HL-60 (cell line): ENCODE results near the gene IPCEF1.

ENCODE experiments used
- DNase-seq, 2 experiments: peaks; one replicate each; pipeline ENCODE4 v3.0.0-alpha.2; 2010 to 2020; ENCODE audit warnings: low read depth in 1 of 2, low spot score in 1 of 2
- H3K27ac ChIP-seq: fragments of 250-450 bp; sonication (Bioruptor Pico); replicated peaks from 2 replicates; pipeline ENCODE4 v1.5.1; 2020; ENCODE audit warnings: mild to moderate bottlenecking, moderate library complexity
- H3K27me3 ChIP-seq: fragments of 250-450 bp; sonication (Bioruptor Pico); 2 replicates; pipeline ENCODE4 v1.5.1; 2021; ENCODE audit warnings: mild to moderate bottlenecking, moderate library complexity; ENCODE audit not compliant: insufficient read depth, poor library complexity, severe bottlenecking
- H3K4me3 ChIP-seq: replicated peaks from 2 replicates; pipeline ENCODE4 v1.5.1; 2011; ENCODE audit warnings: mild to moderate bottlenecking, control low read depth, low read length; ENCODE audit not compliant: insufficient read depth
- GABPA ChIP-seq: IDR thresholded peaks from 2 replicates; pipeline ENCODE4 v1.6.1; 2012; ENCODE audit warnings: low read depth
- POLR2AphosphoS5 ChIP-seq: IDR thresholded peaks from 2 replicates; pipeline ENCODE4 v1.6.1; 2012; ENCODE audit warnings: low read depth
- SPI1 ChIP-seq: IDR thresholded peaks from 2 replicates; pipeline ENCODE4 v1.6.1; 2012; ENCODE audit warnings: low read depth, mild to moderate bottlenecking, borderline replicate concordance
- TF ChIP-seq, protein P1 (sequence below): IDR thresholded peaks from 2 replicates; pipeline ENCODE4 v1.6.1; 2012; ENCODE audit warnings: low read depth; ENCODE audit not compliant: insufficient replicate concordance
- TF ChIP-seq, protein P2 (sequence below): IDR thresholded peaks from one replicate; pipeline ENCODE4 v1.5.1; 2011; ENCODE audit warnings: low read length, control low read depth, inconsistent platforms; ENCODE audit not compliant: insufficient read depth

IPCEF1 gene

GRCh38 chr6:154209555-154209954 is 147.0 kb downstream of the IPCEF1 start:
- TF ChIP-seq, protein P1, sequence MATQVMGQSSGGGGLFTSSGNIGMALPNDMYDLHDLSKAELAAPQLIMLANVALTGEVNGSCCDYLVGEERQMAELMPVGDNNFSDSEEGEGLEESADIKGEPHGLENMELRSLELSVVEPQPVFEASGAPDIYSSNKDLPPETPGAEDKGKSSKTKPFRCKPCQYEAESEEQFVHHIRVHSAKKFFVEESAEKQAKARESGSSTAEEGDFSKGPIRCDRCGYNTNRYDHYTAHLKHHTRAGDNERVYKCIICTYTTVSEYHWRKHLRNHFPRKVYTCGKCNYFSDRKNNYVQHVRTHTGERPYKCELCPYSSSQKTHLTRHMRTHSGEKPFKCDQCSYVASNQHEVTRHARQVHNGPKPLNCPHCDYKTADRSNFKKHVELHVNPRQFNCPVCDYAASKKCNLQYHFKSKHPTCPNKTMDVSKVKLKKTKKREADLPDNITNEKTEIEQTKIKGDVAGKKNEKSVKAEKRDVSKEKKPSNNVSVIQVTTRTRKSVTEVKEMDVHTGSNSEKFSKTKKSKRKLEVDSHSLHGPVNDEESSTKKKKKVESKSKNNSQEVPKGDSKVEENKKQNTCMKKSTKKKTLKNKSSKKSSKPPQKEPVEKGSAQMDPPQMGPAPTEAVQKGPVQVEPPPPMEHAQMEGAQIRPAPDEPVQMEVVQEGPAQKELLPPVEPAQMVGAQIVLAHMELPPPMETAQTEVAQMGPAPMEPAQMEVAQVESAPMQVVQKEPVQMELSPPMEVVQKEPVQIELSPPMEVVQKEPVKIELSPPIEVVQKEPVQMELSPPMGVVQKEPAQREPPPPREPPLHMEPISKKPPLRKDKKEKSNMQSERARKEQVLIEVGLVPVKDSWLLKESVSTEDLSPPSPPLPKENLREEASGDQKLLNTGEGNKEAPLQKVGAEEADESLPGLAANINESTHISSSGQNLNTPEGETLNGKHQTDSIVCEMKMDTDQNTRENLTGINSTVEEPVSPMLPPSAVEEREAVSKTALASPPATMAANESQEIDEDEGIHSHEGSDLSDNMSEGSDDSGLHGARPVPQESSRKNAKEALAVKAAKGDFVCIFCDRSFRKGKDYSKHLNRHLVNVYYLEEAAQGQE, result no peak
- TF ChIP-seq GABPA, result no peak
- no peaks in the 10 kb centered on the region for H3K27me3 ChIP-seq
- DNase-seq, result no peak

DNA sequence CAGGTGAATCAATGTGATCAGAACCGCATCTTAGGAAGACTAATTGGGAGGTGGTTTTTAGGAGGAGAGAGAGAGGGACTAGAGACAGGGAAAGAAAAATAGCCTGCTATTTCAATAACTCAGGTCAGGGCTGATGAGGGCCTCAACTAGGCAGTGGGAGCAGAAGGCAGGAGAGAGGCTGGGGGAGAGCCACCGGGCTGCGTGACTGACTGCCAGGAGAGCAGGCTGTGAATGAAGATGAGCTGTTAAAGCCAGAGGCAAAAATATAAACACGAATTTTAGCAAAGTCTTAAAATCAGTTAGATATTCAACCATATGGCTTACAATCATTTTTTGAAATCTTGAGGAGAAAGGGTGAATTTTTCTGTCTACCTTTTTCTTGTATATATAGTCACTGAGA is 149.6 kb downstream of the IPCEF1 start:
- TF ChIP-seq SPI1, result no peak
- TF ChIP-seq, protein P2, sequence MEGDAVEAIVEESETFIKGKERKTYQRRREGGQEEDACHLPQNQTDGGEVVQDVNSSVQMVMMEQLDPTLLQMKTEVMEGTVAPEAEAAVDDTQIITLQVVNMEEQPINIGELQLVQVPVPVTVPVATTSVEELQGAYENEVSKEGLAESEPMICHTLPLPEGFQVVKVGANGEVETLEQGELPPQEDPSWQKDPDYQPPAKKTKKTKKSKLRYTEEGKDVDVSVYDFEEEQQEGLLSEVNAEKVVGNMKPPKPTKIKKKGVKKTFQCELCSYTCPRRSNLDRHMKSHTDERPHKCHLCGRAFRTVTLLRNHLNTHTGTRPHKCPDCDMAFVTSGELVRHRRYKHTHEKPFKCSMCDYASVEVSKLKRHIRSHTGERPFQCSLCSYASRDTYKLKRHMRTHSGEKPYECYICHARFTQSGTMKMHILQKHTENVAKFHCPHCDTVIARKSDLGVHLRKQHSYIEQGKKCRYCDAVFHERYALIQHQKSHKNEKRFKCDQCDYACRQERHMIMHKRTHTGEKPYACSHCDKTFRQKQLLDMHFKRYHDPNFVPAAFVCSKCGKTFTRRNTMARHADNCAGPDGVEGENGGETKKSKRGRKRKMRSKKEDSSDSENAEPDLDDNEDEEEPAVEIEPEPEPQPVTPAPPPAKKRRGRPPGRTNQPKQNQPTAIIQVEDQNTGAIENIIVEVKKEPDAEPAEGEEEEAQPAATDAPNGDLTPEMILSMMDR, result no peak
- no peak for TF ChIP-seq POLR2AphosphoS5
- no peak for TF ChIP-seq GABPA
- TF ChIP-seq, protein P1, result no peak
- DNase-seq, result no peak
- no peak overlapping the region for H3K27ac ChIP-seq
- no peaks in the 10 kb centered on the region for H3K27me3 ChIP-seq
- no peak overlapping the region for H3K4me3 ChIP-seq

More at GRCh38 chr6:154209555-154209954, 147.0 kb downstream of the IPCEF1 start:
- H3K4me3 ChIP-seq, result no peak overlapping the region
- no peak overlapping the region for H3K27ac ChIP-seq

- no peaks in the 10 kb centered on the region for H3K27me3 ChIP-seq
- no peak for DNase-seq
- TF ChIP-seq, protein P2, result no peak
- TF ChIP-seq, protein P1, result no peak
- TF ChIP-seq POLR2AphosphoS5, result no peak
- no peak for TF ChIP-seq SPI1
- no peak for TF ChIP-seq GABPA
- no peak overlapping the region for H3K27ac ChIP-seq
- no peak overlapping the region for H3K4me3 ChIP-seq
Measured at GRCh38 chr6:154206141-154206540, 150.5 kb downstream of the IPCEF1 start.

DNA sequence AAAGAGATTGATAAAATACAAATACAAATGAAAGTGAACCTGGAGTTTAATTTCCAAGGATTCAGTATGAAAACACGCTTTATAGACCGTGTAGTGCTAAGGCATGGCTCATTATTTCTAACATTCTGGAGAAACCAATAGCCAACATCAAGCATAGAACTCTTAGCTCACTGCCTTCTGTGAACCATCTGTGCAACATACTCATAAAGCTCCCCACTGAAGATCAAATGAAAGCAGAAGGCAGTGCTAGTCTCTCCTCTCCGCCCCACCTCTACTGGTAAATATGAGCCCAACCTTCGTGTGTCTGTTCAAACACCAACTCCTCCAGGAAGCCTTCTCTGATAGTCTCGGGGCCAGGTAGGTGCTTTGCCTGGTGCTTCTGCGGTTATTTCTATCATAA is 153.6 kb downstream of the IPCEF1 start:
- H3K4me3 ChIP-seq, result no peak overlapping the region
- H3K27ac ChIP-seq, result no peak overlapping the region
- no peak for TF ChIP-seq SPI1
- no peak for TF ChIP-seq GABPA
- TF ChIP-seq POLR2AphosphoS5, result no peak
- TF ChIP-seq, protein P2, result no peak
- TF ChIP-seq, protein P1, result no peak
- no peaks in the 10 kb centered on the region for H3K27me3 ChIP-seq
- DNase-seq, result no peak
